GM12872 (cell line): ENCODE results near the gene TUBB6.
A peak's percentile ranks its signal among the peaks of the same experiment; 100 is the strongest.

Experiments used
- TF ChIP-seq, protein P1 (sequence below): IDR thresholded peaks from 3 replicates; pipeline ENCODE4 v1.5.1; 2011; ENCODE audit warnings: low read depth, mild to moderate bottlenecking, low read length, moderate library complexity; ENCODE audit not compliant: insufficient read depth

TUBB6 gene

DNA sequence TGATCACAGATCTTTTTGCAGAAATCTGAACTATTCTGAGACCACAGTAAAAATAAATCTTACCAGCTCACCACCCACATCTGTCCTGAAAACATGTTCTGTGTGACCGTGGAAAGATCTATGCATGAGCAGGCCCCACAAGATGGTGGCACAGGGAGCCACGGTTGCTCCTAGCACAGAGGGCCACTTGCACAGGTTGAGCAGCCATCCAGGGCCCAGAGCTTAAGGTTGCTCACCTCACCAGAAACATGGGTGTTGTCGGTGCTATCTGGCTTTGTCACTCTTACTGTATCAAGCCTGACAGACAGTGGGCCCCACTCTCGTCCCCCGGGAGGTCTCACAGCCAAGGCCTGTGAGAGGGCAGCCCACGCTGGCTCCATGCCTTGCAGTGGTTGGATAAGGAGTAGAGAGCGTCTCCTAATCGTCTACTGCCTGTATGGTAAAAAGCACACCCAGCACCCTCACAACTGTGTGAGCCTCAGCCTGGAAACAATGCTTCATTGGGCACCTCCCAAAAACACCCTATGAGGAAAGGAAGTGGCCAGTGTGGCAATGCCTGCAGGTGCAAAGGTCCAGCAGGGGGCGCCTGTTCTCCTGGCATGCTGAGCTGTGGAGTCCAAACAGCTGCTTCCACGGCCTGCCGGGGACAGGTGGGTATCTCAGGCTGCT lies 19.6 kb downstream of the TUBB6 start:
- TF ChIP-seq, protein P1, sequence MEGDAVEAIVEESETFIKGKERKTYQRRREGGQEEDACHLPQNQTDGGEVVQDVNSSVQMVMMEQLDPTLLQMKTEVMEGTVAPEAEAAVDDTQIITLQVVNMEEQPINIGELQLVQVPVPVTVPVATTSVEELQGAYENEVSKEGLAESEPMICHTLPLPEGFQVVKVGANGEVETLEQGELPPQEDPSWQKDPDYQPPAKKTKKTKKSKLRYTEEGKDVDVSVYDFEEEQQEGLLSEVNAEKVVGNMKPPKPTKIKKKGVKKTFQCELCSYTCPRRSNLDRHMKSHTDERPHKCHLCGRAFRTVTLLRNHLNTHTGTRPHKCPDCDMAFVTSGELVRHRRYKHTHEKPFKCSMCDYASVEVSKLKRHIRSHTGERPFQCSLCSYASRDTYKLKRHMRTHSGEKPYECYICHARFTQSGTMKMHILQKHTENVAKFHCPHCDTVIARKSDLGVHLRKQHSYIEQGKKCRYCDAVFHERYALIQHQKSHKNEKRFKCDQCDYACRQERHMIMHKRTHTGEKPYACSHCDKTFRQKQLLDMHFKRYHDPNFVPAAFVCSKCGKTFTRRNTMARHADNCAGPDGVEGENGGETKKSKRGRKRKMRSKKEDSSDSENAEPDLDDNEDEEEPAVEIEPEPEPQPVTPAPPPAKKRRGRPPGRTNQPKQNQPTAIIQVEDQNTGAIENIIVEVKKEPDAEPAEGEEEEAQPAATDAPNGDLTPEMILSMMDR, result peak; percentile 97

DNA sequence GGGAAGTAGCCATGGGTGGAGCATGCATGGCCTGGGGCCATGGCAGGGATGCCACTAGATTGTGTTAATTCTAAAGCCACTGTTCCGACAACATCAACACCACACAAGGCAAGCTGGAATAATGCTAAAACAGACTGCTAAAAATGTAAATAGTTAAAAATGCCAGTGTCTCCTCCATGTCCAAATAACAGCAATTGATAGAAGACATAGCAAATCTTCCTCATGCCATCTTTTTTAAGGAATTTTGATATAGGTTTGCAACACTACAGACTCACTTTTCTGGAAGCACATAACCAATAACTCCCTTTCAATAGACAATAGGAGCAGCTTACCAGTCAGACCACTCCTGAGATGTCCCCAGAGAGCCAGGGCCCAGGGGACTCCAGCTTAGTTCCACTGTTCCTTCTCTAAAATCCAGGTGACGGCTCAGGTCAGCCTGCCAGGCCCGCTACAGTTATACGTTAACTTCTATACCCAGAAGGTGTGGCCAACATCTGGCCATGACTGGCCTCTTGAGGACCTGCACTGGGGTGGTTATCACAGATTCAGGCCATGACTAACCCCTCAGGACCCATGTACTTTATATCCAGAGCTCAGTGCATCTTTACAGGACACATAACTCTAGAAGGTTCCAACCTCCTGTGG lies 20.3 kb downstream of the TUBB6 start:
- TF ChIP-seq, protein P1, result no peak

DNA sequence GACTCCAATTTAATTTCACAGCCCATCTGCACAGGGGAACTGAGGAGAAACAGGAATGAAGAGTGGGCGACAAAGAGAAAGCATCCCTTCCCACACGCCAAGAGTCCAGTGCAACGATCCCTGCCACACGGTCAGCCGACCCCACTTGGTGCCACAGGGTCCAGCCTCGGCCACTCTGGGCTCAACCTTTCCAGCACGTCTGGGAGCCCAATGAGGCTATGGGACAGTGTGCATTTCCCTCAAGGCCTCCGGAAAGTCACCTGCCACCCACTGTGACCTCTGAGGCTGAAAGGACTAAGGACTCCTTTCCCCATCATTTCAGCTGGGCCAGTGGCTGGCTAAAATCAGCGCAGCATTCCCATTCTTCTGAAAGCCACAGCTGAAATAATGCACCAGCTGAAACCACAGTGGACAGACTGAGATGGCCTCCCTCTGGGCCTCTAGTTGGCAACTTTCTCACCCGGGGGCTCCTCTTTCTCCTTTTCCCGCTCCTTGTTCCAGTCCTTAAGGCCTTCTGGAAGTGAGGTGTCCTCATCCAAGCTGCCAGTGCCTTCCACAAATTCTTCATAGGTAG lies 21.2 kb downstream of the TUBB6 start:
- TF ChIP-seq, protein P1, result no peak

GRCh38 chr18:12330766-12331165 lies 22.7 kb downstream of the TUBB6 start:
- TF ChIP-seq, protein P1, result no peak

GRCh38 chr18:12333506-12334290 lies 25.7 kb downstream of the TUBB6 start:
- TF ChIP-seq, protein P1, result no peak

DNA sequence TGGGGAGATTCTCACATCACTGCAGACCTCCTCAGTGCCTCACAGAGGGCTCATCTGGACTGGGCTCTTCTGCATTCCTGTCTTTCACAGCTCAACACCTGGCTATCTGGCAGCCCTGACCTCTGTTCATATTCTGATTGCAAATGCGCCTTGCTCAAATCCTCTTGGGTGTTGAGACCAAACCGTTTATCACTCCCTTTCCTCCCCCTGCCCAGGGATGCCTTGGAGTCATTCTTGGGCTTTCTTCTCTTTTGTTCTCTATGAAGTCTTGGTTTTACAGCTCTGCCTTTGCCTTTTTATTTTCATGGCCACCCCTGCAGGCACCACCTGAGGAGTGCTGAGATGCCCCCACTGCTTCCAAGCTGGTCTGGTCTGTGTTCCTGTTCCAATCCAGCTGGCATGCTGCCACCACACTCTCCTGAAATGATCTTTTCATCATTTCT lies 26.3 kb downstream of the TUBB6 start:
- TF ChIP-seq, protein P1, result no peak

DNA sequence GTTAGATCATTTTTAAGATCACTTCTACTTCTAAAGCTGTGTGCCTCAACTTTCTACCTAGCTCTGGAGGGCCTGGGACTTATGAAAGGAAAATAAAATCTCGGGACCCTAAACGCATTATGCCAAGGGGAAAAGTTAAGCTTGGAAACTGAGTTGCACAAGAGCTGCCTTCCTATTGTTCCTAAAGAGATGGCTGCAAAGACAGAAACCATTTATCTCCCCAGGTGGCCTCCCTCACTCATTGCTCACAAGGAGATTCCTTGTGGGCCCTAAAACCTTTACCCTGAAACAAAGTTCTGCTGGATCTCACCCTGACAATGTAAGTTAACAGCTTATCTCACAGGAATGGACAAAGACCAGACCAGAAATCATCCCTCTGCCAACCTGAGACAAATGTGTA lies 26.8 kb downstream of the TUBB6 start:
- TF ChIP-seq, protein P1, result no peak
